HG03060 (cell line): ENCODE results near the gene TUSC2.

Experiments used
- ATAC-seq: cut with Tn5 transposase; IDR thresholded peaks from one replicate; pipeline ENCODE4 v1.9.1; 2021; ENCODE audit warnings: low read depth, moderate number of reproducible peaks; ENCODE audit not compliant: unreplicated experiment

The TUSC2 gene

DNA sequence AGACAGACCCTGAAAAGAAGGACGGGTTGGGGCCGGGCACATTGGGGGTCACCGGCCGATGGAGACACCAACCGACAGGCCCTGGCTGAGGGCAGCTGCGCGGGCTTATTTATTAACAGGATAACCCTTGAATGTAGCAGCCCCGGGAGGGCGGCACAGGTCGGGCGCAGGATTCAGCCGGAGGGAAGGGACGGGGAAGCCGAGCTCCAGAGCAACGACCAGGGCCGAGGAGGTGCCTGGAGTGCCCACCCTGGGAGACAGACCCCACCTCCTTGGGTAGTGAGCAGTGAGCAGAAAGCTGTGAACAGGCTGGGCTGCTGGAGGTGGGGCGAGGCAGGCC is 51.3 kb downstream of the TUSC2 start:
- no peak for ATAC-seq

DNA sequence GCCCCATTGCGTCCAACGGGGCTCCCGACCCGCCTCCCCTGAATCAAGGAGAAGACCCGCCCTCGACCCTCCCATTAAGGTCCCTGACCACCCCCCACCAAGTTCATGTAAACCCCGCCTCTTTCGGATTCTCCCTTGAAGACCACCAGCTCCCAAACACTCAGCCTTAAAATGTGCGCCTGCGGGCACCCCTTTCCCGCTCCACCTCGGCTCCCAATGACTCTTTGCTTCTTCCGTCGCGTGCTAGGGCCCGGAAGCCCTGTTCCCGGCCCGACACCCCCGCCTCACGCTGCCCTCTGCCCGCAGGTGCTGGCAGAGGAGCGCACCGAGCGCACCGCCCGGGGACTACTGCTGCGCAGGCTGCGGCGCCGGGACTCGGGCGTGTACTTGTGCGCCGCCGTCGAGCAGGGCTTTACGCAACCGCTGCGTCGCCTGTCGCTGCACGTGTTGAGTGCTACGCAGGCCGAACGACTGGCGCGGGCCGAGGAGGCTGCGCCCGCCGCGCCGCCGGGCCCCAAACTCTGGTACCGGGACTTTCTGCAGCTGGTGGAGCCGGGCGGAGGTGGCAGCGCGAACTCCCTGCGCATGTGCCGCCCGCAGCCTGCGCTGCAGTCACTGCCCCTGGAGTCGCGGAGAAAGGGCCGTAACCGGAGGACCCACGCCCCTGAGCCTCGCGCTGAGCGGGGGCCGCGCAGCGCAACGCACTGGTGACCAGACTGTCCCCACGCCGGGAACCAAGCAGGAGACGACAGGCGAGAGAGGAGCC is 51.8 kb downstream of the TUSC2 start:
- no peak for ATAC-seq

DNA sequence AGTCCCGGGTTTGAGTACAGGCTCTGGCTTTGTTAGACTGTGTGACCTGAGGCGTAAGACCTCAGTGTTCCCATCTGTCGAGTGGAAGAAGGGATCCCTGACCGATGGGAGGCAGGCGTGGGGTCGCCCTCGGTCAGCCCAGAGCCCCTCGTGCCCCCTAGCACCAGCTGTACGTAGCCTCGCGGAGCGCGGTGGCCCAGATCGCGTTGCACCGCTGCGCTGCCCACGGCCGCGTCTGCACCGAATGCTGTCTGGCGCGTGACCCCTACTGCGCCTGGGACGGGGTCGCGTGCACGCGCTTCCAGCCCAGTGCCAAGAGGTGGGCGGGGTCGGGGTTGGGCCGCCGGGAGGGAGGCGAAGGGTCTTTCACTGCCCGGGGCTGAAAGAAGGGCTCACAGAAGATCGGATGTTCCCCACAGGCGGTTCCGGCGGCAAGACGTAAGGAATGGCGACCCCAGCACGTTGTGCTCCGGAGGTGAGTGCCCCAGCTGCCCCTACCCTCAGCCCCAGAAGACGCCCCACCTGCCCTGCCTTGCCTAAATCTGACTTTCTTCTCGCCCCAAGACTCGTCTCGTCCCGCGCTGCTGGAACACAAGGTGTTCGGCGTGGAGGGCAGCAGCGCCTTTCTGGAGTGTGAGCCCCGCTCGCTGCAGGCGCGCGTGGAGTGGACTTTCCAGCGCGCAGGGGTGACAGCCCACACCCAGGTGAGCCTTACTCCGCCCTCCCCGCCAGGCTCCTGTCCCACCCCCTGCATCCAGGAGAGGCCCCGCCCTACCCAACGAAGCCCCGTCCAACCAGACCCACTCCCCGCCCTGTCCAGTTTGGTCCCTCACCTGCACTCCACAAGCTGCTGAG is 52.7 kb downstream of the TUSC2 start:
- ATAC-seq: no peak
